GM12878 (cell line): Measurements from ENCODE around the gene LGMN. TPM values are rescaled to one million over a fixed set of nuclear protein-coding genes. Genes with fewer than 3 reads are reported as not detected.

Source experiments
- ASH2L ChIP-seq: fragments of 300-600, 200-600 bp; sonication (generic); IDR thresholded peaks from 2 replicates; pipeline ENCODE4 v1.6.1; 2017; ENCODE audit warnings: low read depth, mild to moderate bottlenecking, borderline replicate concordance
- CEBPB ChIP-seq, 2 experiments: fragments of 150-350 bp in 1 of 2; IDR thresholded peaks; 2 replicates each; pipeline ENCODE4 v1.6.1; 2012 to 2014; ENCODE audit warnings: low read depth in 2 of 2, low read length in 2 of 2, borderline replicate concordance in 1 of 2, inconsistent platforms in 1 of 2
- CREB1 ChIP-seq: IDR thresholded peaks from 2 replicates; pipeline ENCODE4 v1.6.1; 2012; ENCODE audit warnings: low read depth, mild to moderate bottlenecking, inconsistent platforms
- CREM ChIP-seq: IDR thresholded peaks from 2 replicates; pipeline ENCODE4 v1.6.1; 2014; ENCODE audit warnings: antibody characterized with exemption, low read depth
- E2F4 ChIP-seq: IDR thresholded peaks from 2 replicates; pipeline ENCODE4 v1.6.1; 2012; ENCODE audit warnings: low read depth, low read length, improper control_type of control experiment
- EED ChIP-seq: sonication (generic); IDR thresholded peaks from 2 replicates; pipeline ENCODE4 v1.6.1; 2016; ENCODE audit warnings: antibody characterized with exemption, low read depth
- HDAC6 ChIP-seq: fragments of 200-600 bp; sonication (generic); IDR thresholded peaks from one replicate; pipeline ENCODE4 v1.8.0; 2017; ENCODE audit warnings: antibody characterized with exemption; ENCODE audit not compliant: unreplicated experiment
- IKZF2 ChIP-seq, 2 experiments: fragments of 450-650 bp; IDR thresholded peaks; 2 replicates each; pipeline ENCODE4 v1.6.1; 2017; ENCODE audit warnings: mild to moderate bottlenecking in 2 of 2, moderate library complexity in 2 of 2
- NFIC ChIP-seq: IDR thresholded peaks from 2 replicates; pipeline ENCODE4 v1.6.1; 2012; ENCODE audit warnings: low read depth, mild to moderate bottlenecking, inconsistent platforms, low read length, moderate library complexity
- NR2C1 ChIP-seq: fragments of 450-650 bp; IDR thresholded peaks from 2 replicates; pipeline ENCODE4 v1.6.1; 2017; ENCODE audit warnings: antibody characterized with exemption, mild to moderate bottlenecking, moderate library complexity
- PAX8 ChIP-seq: fragments of 450-650 bp; IDR thresholded peaks from 2 replicates; pipeline ENCODE4 v1.6.1; 2017; ENCODE audit warnings: mild to moderate bottlenecking, moderate library complexity
- PML ChIP-seq: IDR thresholded peaks from 2 replicates; pipeline ENCODE4 v1.6.1; 2012; ENCODE audit warnings: low read length, inconsistent platforms
- RELA ChIP-seq: fragments of 450-650 bp; IDR thresholded peaks from 2 replicates; pipeline ENCODE4 v1.8.0; 2014; ENCODE audit warnings: borderline replicate concordance; ENCODE audit not compliant: partially characterized antibody
- SUZ12 ChIP-seq: fragments of 200-600 bp; sonication (generic); IDR thresholded peaks from one replicate; pipeline ENCODE4 v1.6.1; 2018; ENCODE audit warnings: antibody characterized with exemption, mild to moderate bottlenecking; ENCODE audit not compliant: unreplicated experiment
- TBL1XR1 ChIP-seq: IDR thresholded peaks from 2 replicates; pipeline ENCODE4 v1.6.1; 2012; ENCODE audit warnings: low read depth, low read length, improper control_type of control experiment
- WRNIP1 ChIP-seq: IDR thresholded peaks from 2 replicates; pipeline ENCODE4 v1.6.1; 2011; ENCODE audit warnings: low read depth, low read length, improper control_type of control experiment, borderline replicate concordance
- ZBED1 ChIP-seq: IDR thresholded peaks from 2 replicates; pipeline ENCODE4 v1.6.1; 2016; ENCODE audit warnings: borderline replicate concordance
- ZNF384 ChIP-seq: IDR thresholded peaks from 2 replicates; pipeline ENCODE4 v1.6.1; 2012; ENCODE audit warnings: low read depth, mild to moderate bottlenecking, low read length, improper control_type of control experiment, borderline replicate concordance
- ZNF592 ChIP-seq: fragments of 450-650 bp; IDR thresholded peaks from 2 replicates; pipeline ENCODE4 v1.6.1; 2017; ENCODE audit warnings: mild to moderate bottlenecking, moderate library complexity
- polyA plus RNA-seq, 11 experiments: library from polyadenylated mRNA; depleted of rRNA in 4 of 11; unstranded in 6 of 11; stranded (reverse) in 5 of 11; fragments of >200 nt; fragmentation: Nextera tagmentation in 4 of 11; fragmentation: Illumina TruSeq in 1 of 11; extraction: Ambion mirVana in 4 of 11; extraction: Trizol in 1 of 11; gene quantifications; 1 replicate in 1 of 11; 2 replicates in 10 of 11; pipeline versions ENCODE4 v1.2.1 to v1.2.3, GENCODE V29; 2011 to 2016; ENCODE audit warnings: inconsistent platforms in 2 of 11, missing spikeins in 2 of 11, low read depth in 1 of 11
- total RNA-seq, 4 experiments: library from RNA; depleted of rRNA in 3 of 4; stranded (reverse); fragments of >200 nt in 3 of 4; fragmentation: Illumina TruSeq in 1 of 4; extraction: Trizol in 1 of 4; gene quantifications; 2 replicates each; pipeline versions ENCODE4 v1.2.1 to v1.2.3, GENCODE V29; 2013 to 2021
- TF ChIP-seq, protein P1 (sequence below): fragments of 450-650 bp; IDR thresholded peaks from 2 replicates; pipeline ENCODE4 v1.6.1; 2017; ENCODE audit warnings: mild to moderate bottlenecking, low read depth, inconsistent platforms; ENCODE audit not compliant: poor library complexity, severe bottlenecking
- TF ChIP-seq, protein P2 (sequence below): IDR thresholded peaks from 2 replicates; pipeline ENCODE4 v1.6.1; 2011; ENCODE audit warnings: low read depth, low read length, improper control_type of control experiment, borderline replicate concordance
- TF ChIP-seq, protein P3 (sequence below): IDR thresholded peaks from 2 replicates; pipeline ENCODE4 v1.6.1; 2011; ENCODE audit warnings: low read depth, mild to moderate bottlenecking, low read length, moderate library complexity, borderline replicate concordance; ENCODE audit errors: extremely low read depth

The LGMN gene
- total and polyA plus RNA-seq, 10 of the 15 experiments (the other 5 are each of a cell fraction or from before 2014, with no cell fraction given): 0.71 to 192 (median 3.9) TPM

DNA sequence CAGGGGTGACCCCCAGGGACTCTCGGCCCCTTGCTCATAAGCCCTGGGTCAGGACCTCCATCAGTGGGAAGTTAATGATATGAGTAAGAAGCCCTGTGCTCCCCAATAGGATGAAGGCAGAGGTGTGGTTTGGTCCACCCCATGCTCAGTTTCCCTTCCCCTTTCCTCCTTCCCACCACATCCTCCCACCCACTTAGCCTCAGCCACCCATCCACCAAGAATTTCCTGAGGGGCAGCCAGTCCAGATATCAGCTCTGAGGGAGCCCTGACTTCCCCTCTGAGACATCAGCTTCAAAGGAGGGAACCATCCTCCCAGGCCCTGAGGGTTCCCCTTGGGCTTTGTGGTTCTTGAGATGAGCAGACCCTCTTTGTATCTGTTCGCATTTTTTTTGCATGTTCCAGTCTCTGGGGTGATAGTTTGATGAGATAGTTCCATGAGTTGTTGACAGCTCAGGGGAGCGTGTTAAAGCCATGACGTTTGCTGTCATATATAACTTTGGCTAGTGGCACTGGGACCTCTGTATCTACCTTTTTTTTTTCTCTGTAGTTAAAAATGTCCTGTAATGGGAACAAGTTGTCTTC, 71.2 kb downstream of the LGMN start (continued):
- TF ChIP-seq SUZ12 (no peak), HDAC6 (no peak), NR2C1 (0 out of 2 replicates have a peak, but pooled peaks have one; percentile 28), IKZF2 (IDR thresholded peaks at IDR 0.05) (peak; percentile 100), ZBED1 (peak; percentile 99), RELA (peak; percentile 87), CREM (peak; percentile 94), TBL1XR1 (peak; percentile 98), ZNF384 (peak; percentile 93), ZNF592 (no peak), ASH2L (no peak), E2F4 (no peak), CREB1 (peak; percentile 85), EED (peak; percentile 100), CEBPB (IDR thresholded peaks at IDR 0.05; ENCODE audit: borderline replicate concordance in 1 of 2, low read depth in 2 of 2, low read length in 2 of 2) (peak in 1 of 2 experiments; percentile 99; a peak in 2 of 4 replicates), WRNIP1 (no peak; the same call in 1 of the 2 replicates), NFIC (peak; percentile 100), PML (peak; percentile 91; the same call in 1 of the 2 replicates), PAX8 (no peak)
- TF ChIP-seq, protein P1, sequence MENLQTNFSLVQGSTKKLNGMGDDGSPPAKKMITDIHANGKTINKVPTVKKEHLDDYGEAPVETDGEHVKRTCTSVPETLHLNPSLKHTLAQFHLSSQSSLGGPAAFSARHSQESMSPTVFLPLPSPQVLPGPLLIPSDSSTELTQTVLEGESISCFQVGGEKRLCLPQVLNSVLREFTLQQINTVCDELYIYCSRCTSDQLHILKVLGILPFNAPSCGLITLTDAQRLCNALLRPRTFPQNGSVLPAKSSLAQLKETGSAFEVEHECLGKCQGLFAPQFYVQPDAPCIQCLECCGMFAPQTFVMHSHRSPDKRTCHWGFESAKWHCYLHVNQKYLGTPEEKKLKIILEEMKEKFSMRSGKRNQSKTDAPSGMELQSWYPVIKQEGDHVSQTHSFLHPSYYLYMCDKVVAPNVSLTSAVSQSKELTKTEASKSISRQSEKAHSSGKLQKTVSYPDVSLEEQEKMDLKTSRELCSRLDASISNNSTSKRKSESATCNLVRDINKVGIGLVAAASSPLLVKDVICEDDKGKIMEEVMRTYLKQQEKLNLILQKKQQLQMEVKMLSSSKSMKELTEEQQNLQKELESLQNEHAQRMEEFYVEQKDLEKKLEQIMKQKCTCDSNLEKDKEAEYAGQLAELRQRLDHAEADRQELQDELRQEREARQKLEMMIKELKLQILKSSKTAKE: peak; percentile 99
- TF ChIP-seq, protein P2, sequence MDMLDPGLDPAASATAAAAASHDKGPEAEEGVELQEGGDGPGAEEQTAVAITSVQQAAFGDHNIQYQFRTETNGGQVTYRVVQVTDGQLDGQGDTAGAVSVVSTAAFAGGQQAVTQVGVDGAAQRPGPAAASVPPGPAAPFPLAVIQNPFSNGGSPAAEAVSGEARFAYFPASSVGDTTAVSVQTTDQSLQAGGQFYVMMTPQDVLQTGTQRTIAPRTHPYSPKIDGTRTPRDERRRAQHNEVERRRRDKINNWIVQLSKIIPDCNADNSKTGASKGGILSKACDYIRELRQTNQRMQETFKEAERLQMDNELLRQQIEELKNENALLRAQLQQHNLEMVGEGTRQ: no peak
- TF ChIP-seq, protein P3, sequence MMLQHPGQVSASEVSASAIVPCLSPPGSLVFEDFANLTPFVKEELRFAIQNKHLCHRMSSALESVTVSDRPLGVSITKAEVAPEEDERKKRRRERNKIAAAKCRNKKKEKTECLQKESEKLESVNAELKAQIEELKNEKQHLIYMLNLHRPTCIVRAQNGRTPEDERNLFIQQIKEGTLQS: no peak
